WERI-Rb-1 (cell line): ENCODE data around the gene ATM.
"Not testable (repeated sequence)": the region's sequence is repeated elsewhere in the genome, so short reads cannot be mapped to it uniquely, and the experiment has no call there.

Experiments used
- DNase-seq: peaks from one replicate; pipeline ENCODE4 v3.0.0-alpha.2; 2020
- H3K27ac ChIP-seq: fragments of 250-450 bp; sonication (Bioruptor Pico); 2 replicates; pipeline ENCODE4 v1.5.1; 2020; ENCODE audit warnings: mild to moderate bottlenecking, moderate library complexity
- H3K27me3 ChIP-seq: fragments of 250-450 bp; sonication (Bioruptor Pico); 2 replicates; pipeline ENCODE4 v1.5.1; 2021; ENCODE audit warnings: mild to moderate bottlenecking, low read depth, moderate library complexity; ENCODE audit not compliant: insufficient read depth, severe bottlenecking
- H3K36me3 ChIP-seq: fragments of 250-450 bp; sonication (Bioruptor Pico); 2 replicates; pipeline ENCODE4 v1.5.1; 2020; ENCODE audit warnings: mild to moderate bottlenecking, moderate library complexity
- H3K4me3 ChIP-seq: 2 replicates; pipeline ENCODE4 v1.5.1; 2011; ENCODE audit warnings: low read depth, mild to moderate bottlenecking, control low read depth, low read length
- H3K9me3 ChIP-seq: fragments of 250-450 bp; sonication (Bioruptor Pico); 2 replicates; pipeline ENCODE4 v1.5.1; 2021; ENCODE audit warnings: mild to moderate bottlenecking, moderate library complexity; ENCODE audit not compliant: severe bottlenecking
- TF ChIP-seq, protein P1 (sequence below): IDR thresholded peaks from 2 replicates; pipeline ENCODE4 v1.5.1; 2011; ENCODE audit warnings: low read depth, mild to moderate bottlenecking, control low read depth, inconsistent platforms, low read length

The ATM gene

GRCh38 chr11:108246308-108246707, 23.4 kb downstream of the ATM start:
- Histone ChIP-seq H3K27ac (no peak overlapping the region), H3K4me3 (no peak overlapping the region), H3K9me3 (no peaks in the 10 kb centered on the region), H3K36me3 (peaks cover 18% of the 10 kb centered on the region), H3K27me3 (no peaks in the 10 kb centered on the region)
- TF ChIP-seq, protein P1, sequence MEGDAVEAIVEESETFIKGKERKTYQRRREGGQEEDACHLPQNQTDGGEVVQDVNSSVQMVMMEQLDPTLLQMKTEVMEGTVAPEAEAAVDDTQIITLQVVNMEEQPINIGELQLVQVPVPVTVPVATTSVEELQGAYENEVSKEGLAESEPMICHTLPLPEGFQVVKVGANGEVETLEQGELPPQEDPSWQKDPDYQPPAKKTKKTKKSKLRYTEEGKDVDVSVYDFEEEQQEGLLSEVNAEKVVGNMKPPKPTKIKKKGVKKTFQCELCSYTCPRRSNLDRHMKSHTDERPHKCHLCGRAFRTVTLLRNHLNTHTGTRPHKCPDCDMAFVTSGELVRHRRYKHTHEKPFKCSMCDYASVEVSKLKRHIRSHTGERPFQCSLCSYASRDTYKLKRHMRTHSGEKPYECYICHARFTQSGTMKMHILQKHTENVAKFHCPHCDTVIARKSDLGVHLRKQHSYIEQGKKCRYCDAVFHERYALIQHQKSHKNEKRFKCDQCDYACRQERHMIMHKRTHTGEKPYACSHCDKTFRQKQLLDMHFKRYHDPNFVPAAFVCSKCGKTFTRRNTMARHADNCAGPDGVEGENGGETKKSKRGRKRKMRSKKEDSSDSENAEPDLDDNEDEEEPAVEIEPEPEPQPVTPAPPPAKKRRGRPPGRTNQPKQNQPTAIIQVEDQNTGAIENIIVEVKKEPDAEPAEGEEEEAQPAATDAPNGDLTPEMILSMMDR, result no peak
- no peak for DNase-seq

GRCh38 chr11:108246885-108247284, 24.0 kb downstream of the ATM start:
- no peak for DNase-seq
- H3K4me3 ChIP-seq, result no peak overlapping the region

DNA sequence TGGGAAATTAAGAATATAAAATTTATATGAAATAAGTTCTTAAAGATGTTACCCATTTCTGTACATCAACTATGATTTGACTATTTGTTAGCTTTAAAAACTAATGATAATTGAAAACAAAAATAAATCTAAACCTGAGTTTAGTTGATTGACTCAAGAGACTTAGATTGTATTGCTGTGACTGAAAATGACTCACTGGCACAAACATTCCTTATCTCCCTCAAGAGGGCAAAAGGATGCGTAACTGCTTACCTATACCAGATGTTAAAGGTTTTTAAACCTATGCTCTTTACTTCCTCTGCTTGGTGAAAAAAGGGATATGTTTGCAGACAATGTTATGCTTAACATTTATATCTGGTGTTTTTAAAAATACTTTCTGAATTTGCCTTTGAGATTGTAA, 30.3 kb downstream of the ATM start:
- Histone ChIP-seq H3K27ac (no peak overlapping the region), H3K4me3 (no peak overlapping the region), H3K9me3 (no peaks in the 10 kb centered on the region), H3K36me3 (peaks cover 63% of the 10 kb centered on the region), H3K27me3 (no peaks in the 10 kb centered on the region)
- TF ChIP-seq, protein P1, result no peak
- DNase-seq, result no peak

More at GRCh38 chr11:108246885-108247284, 24.0 kb downstream of the ATM start:
- H3K27ac ChIP-seq, result no peak overlapping the region
- no peaks in the 10 kb centered on the region for H3K9me3 ChIP-seq
- TF ChIP-seq, protein P1, result no peak
- peaks cover 24% of the 10 kb centered on the region for H3K36me3 ChIP-seq
- H3K27me3 ChIP-seq, result no peaks in the 10 kb centered on the region

GRCh38 chr11:108269583-108269982, 46.7 kb downstream of the ATM start:
- Histone ChIP-seq H3K36me3 (peaks cover 25% of the 10 kb centered on the region), H3K27ac (no peak overlapping the region), H3K9me3 (no peaks in the 10 kb centered on the region), H3K27me3 (no peaks in the 10 kb centered on the region), H3K4me3 (no peak overlapping the region)
- TF ChIP-seq, protein P1, result no peak
- DNase-seq, result no peak

- not testable (repeated sequence) for H3K9me3 ChIP-seq, H3K27me3 ChIP-seq, DNase-seq, H3K4me3 ChIP-seq
- Histone ChIP-seq H3K27ac (peak overlapping the region; percentile 81; the same call in 1 of the 2 replicates), H3K36me3 (peaks cover 32% of the 10 kb centered on the region)
These were observed 54.2 kb downstream of the ATM start for GRCh38 chr11:108276985-108277616.

GRCh38 chr11:108278546-108278945, 55.7 kb downstream of the ATM start:
- no peaks in the 10 kb centered on the region for H3K27me3 ChIP-seq
- no peaks in the 10 kb centered on the region for H3K9me3 ChIP-seq
- peak overlapping the region; percentile 81 for H3K27ac ChIP-seq
- H3K36me3 ChIP-seq, result peaks cover 32% of the 10 kb centered on the region
- TF ChIP-seq, protein P1, result no peak
- DNase-seq, result peak; percentile 59
- H3K4me3 ChIP-seq, result no peak overlapping the region
